CD4-positive, alpha-beta T cell treated with Interleukin-21 for 1 hour (primary cell): ENCODE results near the gene CCT8.
"Not testable (repeated sequence)": the region's sequence is repeated elsewhere in the genome, so short reads cannot be mapped to it uniquely, and the experiment has no call there.

Experiments
- DNase-seq: peaks from one replicate; pipeline ENCODE4 v3.0.0-alpha.2; 2020

CCT8 gene

DNA sequence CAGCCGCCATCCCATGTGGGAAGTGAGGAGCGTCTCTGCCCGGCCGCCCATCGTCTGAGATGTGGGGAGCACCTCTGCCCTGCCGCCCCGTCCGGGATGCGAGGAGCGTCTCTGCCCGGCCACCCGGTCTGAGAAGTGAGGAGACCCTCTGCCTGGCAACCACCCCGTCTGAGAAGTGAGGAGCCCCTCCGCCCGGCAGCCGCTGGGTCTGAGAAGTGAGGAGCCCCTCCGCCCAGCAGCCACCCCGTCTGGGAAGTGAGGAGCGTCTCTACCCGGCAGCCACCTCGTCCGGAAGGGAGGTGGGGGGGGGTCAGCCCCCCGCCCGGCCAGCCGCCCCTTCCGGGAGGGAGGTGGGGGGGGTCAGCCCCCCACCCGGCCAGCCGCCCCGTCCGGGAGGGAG lies 62.2 kb downstream of the CCT8 start:
- DNase-seq = not testable (repeated sequence)

- DNase-seq = no peak
These were observed 65.1 kb downstream of the CCT8 start for GRCh38 chr21:29008367-29008766.

GRCh38 chr21:29007810-29008209 lies 65.6 kb downstream of the CCT8 start:
- DNase-seq = no peak

DNA sequence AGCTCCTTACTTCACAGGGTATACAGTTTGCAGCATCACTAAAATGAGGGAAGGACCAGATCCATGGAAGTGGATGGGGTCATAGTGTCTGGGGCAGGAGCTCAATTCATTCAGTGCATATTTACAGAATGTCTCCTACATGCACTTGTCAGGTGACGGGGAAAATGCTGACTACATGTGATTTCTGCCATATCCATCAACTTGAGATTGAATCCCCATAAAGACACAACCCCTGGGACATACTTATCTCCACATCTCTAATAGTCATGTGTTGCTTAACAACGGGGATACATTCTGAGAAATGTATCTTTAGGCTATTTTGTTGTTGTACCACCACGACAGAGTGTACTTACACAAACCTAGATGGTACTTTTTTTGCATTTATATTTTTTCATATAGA lies 66.3 kb downstream of the CCT8 start:
- DNase-seq = no peak
